Osteoblast (primary cell): ENCODE results near the gene ZNF778. TPM values are rescaled to one million over a fixed set of nuclear protein-coding genes. Genes with fewer than 3 reads are reported as not detected.
"Not testable (repeated sequence)": the region's sequence is repeated elsewhere in the genome, so short reads cannot be mapped to it uniquely, and the experiment has no call there.

Source experiments
- DNase-seq: peaks from one replicate; pipeline ENCODE4 v3.0.0; 2011; ENCODE audit warnings: low spot score, mixed read lengths; ENCODE audit not compliant: insufficient read length; ENCODE audit errors: missing footprints
- H2AFZ ChIP-seq: 2 replicates; pipeline ENCODE4 v1.6.0; 2011; ENCODE audit warnings: mild to moderate bottlenecking, low read length
- H3K27ac ChIP-seq: 2 replicates; pipeline ENCODE4 v1.5.1; 2011; ENCODE audit warnings: mild to moderate bottlenecking, low read depth, low read length, moderate library complexity
- H3K27me3 ChIP-seq: 2 replicates; pipeline ENCODE4 v1.6.0; 2012; ENCODE audit warnings: mild to moderate bottlenecking, control low read depth, inconsistent platforms, low read length, moderate library complexity; ENCODE audit not compliant: insufficient read depth
- H3K36me3 ChIP-seq: 2 replicates; pipeline ENCODE4 v1.5.1; 2011; ENCODE audit warnings: mild to moderate bottlenecking, low read length, control low read depth, moderate library complexity; ENCODE audit not compliant: insufficient read depth
- H3K4me1 ChIP-seq: 2 replicates; pipeline ENCODE4 v1.5.1; 2011; ENCODE audit warnings: mild to moderate bottlenecking, low read length, control low read depth, moderate library complexity; ENCODE audit not compliant: insufficient read depth
- H3K4me2 ChIP-seq: 2 replicates; pipeline ENCODE4 v1.6.0; 2011; ENCODE audit warnings: mild to moderate bottlenecking, low read length; ENCODE audit not compliant: insufficient read depth
- H3K4me3 ChIP-seq: fragments of 200-600 bp; sonication (generic); 3 replicates; pipeline ENCODE4 v1.5.1; 2012; ENCODE audit warnings: mild to moderate bottlenecking, low read length, inconsistent platforms; ENCODE audit not compliant: insufficient read depth
- H3K79me2 ChIP-seq: 2 replicates; pipeline ENCODE4 v1.6.0; 2012; ENCODE audit warnings: mild to moderate bottlenecking, low read length, control low read depth, inconsistent platforms; ENCODE audit not compliant: insufficient read depth
- H3K9me3 ChIP-seq: 2 replicates; pipeline ENCODE4 v1.5.1; 2011; ENCODE audit warnings: low read depth, low read length, control low read depth
- H4K20me1 ChIP-seq: 2 replicates; pipeline ENCODE4 v1.6.0; 2012; ENCODE audit warnings: mild to moderate bottlenecking, low read length, control low read depth; ENCODE audit not compliant: insufficient read depth
- CTCF ChIP-seq: IDR thresholded peaks from 2 replicates; pipeline ENCODE4 v1.5.1; 2011; ENCODE audit warnings: mild to moderate bottlenecking, low read depth, low read length, moderate library complexity; ENCODE audit errors: extremely low read depth
- total RNA-seq: library from RNA; depleted of rRNA; stranded (reverse); fragments of >200 nt; gene quantifications from 2 replicates; pipeline ENCODE4 v1.2.3, GENCODE V29; 2012

ZNF778 gene
- total RNA-seq, 1 donor = 8.7 TPM

- no peak overlapping the region for H3K27ac ChIP-seq
- H3K4me3 ChIP-seq = peak overlapping the region; percentile 68
- no peaks in the 10 kb centered on the region for H3K27me3 ChIP-seq
- DNase-seq = peak; percentile 98
- peaks cover 3% of the 10 kb centered on the region for H3K4me1 ChIP-seq
- H3K9me3 ChIP-seq = no peaks in the 10 kb centered on the region
- TF ChIP-seq CTCF = no peak
- H2AFZ ChIP-seq = peak overlapping the region; percentile 74
- no peaks in the 10 kb centered on the region for H3K79me2 ChIP-seq
- H3K36me3 ChIP-seq = no peaks in the 10 kb centered on the region
- peak overlapping the region; percentile 69 for H3K4me2 ChIP-seq
- no peaks in the 10 kb centered on the region for H4K20me1 ChIP-seq
These were observed 39.2 kb downstream of the ZNF778 start for GRCh38 chr16:89256651-89257254.

GRCh38 chr16:89257281-89257731 lies 39.8 kb downstream of the ZNF778 start:
- no peaks in the 10 kb centered on the region for H3K9me3 ChIP-seq
- H3K36me3 ChIP-seq = no peaks in the 10 kb centered on the region
- peaks cover 3% of the 10 kb centered on the region for H3K4me1 ChIP-seq
- no peaks in the 10 kb centered on the region for H4K20me1 ChIP-seq
- H3K27ac ChIP-seq = no peak overlapping the region
- no peaks in the 10 kb centered on the region for H3K79me2 ChIP-seq
- H3K27me3 ChIP-seq = no peaks in the 10 kb centered on the region
- peak overlapping the region; percentile 68 for H3K4me3 ChIP-seq
- H3K4me2 ChIP-seq = peak overlapping the region; percentile 69
- no peak for TF ChIP-seq CTCF
- peak; percentile 85 for DNase-seq
- H2AFZ ChIP-seq = peak overlapping the region; percentile 74

GRCh38 chr16:89257757-89258465 lies 40.4 kb downstream of the ZNF778 start:
- H3K4me3 ChIP-seq = peak overlapping the region; percentile 68
- TF ChIP-seq CTCF = no peak
- H3K27me3 ChIP-seq = no peaks in the 10 kb centered on the region
- H3K27ac ChIP-seq = no peak overlapping the region
- peak overlapping the region; percentile 74 for H2AFZ ChIP-seq
- peaks cover 3% of the 10 kb centered on the region for H3K4me1 ChIP-seq
- peak overlapping the region; percentile 69 for H3K4me2 ChIP-seq
- no peaks in the 10 kb centered on the region for H3K9me3 ChIP-seq
- no peaks in the 10 kb centered on the region for H3K36me3 ChIP-seq
- peak; percentile 56 for DNase-seq
- H4K20me1 ChIP-seq = no peaks in the 10 kb centered on the region
- H3K79me2 ChIP-seq = no peaks in the 10 kb centered on the region

GRCh38 chr16:89259901-89260300 lies 42.4 kb downstream of the ZNF778 start:
- H2AFZ ChIP-seq, H3K4me3 ChIP-seq, H3K9me3 ChIP-seq, H3K27ac ChIP-seq, H4K20me1 ChIP-seq, H3K79me2 ChIP-seq, H3K4me2 ChIP-seq, H3K36me3 ChIP-seq, H3K27me3 ChIP-seq, H3K4me1 ChIP-seq, DNase-seq: not testable (repeated sequence)
